ENCODE data around the gene TNRC18.

The TNRC18 gene

DNA sequence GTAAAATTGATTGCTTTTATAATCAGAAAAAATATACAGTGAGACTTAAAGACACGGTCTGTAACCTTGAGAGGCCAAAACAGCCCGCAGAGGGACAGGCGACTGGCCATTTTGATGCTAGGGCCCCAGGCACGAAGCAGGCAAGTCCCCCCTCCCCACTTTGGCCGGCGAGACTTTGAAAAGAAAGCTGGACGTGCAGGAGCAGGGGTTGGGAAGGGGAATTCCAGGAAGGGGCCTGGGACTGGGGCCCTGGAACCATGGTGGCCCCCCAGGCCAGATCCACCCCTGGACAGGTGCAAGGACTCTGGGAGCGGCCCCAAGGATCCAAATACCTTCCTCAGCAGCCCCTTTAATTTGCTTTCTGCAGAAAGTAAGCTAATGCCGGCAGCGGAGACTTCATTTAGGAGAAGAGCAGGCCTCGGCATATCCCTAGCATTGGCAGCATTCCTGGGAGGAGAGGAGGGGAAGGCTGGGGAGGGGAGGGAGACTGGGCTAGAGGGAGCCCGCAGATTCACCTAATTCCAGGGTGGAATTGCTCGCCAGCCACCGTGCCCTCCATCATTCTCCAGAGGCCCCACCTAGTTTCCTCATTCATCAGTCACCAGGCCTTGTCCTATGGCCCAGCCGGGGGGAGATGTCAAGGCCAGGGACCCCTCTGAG is 24.9 kb upstream of the TNRC18 start:
- no peak for DNase-seq

DNA sequence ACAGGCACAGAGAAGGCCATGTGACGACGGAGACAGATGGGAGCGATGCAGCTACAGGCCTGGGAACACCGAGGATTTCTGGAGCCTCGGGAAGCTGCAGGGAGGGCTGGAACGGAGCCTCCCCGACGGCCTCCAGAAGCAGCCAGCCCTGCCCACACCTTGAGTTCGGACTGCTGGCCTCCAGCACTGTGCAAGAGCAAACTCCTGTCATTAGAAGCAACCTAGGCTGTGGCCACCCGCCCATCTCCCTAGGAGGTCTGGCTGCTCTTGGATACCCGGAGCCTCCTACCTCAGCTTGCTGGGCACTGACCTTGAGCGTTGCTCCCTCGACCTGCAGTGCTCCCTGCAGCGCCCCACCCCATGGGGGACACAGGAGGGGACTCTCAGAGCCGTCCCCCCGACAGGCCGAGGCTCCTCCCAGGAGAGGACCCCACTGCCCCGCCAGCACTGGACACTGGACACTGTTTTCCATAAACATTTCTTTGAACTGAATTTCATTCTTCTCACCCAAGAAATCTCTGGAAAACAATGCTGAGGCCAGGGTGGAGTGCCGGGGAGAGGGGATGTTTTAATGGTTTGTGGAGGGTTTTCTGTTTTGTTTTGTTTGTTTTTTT is 22.5 kb upstream of the TNRC18 start:
- no peak for DNase-seq

- no peak for DNase-seq
Measured at GRCh38 chr7:5443678-5444077, 20.0 kb upstream of the TNRC18 start.

DNA sequence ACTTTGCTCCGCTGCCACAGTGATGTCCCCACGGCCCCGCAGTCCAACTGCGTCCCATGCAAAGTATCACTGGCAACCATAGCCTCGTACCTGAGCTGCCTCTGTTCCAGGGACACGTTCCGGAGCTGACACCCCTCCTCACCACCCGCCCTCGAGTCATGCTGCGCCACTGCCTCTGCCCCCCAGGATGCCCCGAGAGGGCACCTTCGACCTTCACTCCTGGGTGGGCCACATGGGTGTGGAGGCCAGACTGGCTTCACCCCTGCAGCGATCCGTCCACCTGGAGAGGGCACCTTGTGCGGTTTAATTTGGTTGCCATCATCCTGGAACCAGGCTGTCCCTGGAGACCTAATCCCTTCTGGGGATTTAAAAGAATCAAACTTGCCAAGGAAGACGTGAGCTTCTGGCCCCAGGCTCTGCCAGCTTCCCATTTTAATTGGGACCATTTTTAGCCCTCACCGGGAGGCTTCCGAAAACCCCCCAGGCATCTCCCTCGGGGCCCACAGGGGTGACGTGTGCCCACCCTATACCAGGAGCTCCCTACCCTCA is 19.2 kb upstream of the TNRC18 start:
- no peak for DNase-seq

- DNase-seq, result no peak
Measured at GRCh38 chr7:5441840-5442503, 18.3 kb upstream of the TNRC18 start.

GRCh38 chr7:5439572-5440496 is 16.2 kb upstream of the TNRC18 start:
- no peak for DNase-seq

GRCh38 chr7:5439209-5439571 is 15.6 kb upstream of the TNRC18 start:
- DNase-seq, result no peak

- no peak for DNase-seq
Measured at GRCh38 chr7:5437987-5438386, 14.4 kb upstream of the TNRC18 start.

- no peak for DNase-seq
Measured at GRCh38 chr7:5437348-5437892, 13.8 kb upstream of the TNRC18 start.

DNA sequence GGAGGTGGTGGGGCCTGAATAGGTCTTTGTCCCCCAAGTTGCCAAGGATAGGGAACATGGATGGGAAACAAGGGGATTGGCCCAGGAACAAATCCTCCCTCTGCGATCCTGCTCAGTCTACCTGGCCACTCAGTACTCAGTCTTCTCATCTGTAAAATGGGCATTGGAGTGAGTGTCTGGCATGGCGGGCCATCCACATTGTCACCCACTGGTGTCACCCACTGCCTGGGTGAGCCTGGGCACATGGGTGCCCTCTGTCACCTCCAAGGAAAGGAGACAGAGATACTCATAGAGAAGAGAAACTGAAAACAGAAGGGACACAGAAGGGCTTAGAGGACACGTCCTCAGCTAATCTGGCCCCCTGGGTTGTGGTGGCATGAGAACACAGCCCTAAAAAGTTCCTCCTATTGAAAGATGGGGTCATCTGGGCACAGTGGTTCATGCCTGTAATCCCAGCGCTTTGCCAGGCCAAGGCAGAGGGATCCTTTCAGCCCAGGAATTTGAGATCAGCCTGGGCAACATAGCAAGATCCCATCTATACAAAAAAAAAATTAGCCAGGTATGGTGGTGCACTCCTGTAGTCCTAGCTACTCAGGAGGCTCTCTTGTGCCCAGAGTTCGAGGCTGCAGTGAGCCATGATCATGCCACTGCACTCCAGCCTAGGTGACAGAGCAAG is 12.5 kb upstream of the TNRC18 start:
- DNase-seq, result no peak

GRCh38 chr7:5435291-5436002 is 11.8 kb upstream of the TNRC18 start:
- DNase-seq, result no peak

- no peak for DNase-seq
Measured at GRCh38 chr7:5433181-5433580, 9.5 kb upstream of the TNRC18 start.

DNA sequence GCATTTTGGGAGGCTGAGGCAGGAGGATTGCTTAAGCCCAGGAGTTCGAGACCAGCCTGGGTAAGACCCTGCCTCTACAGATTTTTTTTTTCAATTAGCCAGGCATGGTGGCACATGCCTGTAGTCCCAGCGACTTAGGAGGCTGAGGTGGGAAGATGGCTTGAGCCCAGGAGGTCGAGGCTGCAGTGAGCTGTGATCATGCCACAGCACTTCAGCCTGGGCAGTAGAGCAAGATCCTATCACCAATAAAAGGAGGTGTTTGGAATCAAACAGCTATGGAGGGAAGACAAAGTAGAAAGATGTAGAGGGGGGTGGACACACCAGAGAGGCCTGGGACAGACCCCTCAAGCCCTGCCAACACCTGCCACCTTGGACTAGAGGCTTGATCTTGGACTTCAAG is 9.1 kb upstream of the TNRC18 start:
- DNase-seq, result no peak

GRCh38 chr7:5431560-5432015 is 8.0 kb upstream of the TNRC18 start:
- no peak for DNase-seq

GRCh38 chr7:5430612-5430947 is 6.9 kb upstream of the TNRC18 start:
- no peak for DNase-seq

DNA sequence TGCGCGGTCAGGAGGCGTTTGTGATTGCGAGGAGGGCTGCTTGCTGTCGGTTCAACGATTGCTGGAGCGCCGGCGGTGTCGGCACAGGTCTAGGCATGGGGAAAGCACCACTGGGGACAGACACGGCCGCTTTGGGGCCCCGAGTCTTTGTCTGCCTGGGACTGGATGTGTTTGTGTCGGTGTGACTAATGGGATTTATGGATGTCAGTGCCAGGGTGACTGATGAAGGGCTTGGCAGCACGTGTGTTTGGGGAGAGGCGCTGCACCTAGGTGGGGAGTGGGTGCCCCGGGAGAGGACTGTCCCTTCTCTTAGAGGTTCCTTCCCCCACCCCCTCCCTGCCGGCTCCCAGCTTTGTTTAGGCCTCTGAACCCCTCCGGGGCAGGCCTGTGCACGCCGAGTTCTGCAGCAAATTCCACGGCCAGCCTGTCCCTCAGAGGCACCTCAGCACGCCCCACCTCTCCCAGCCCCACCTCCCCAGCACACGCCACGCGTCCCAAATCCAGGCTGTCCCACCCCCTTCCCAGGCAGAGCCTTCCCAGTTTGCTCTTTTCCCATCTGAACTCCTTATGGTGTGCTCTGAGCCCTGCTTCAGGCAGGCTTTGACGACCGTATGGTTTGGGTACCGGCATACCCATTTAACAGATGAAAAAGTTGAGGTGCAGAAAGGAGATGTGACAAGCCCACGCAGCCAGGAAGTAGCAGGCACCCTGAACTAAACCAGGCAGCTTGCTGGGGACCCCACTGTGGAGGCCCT is 6.4 kb upstream of the TNRC18 start:
- no peak for DNase-seq

GRCh38 chr7:5429253-5429856 is 5.7 kb upstream of the TNRC18 start:
- DNase-seq, result no peak

DNA sequence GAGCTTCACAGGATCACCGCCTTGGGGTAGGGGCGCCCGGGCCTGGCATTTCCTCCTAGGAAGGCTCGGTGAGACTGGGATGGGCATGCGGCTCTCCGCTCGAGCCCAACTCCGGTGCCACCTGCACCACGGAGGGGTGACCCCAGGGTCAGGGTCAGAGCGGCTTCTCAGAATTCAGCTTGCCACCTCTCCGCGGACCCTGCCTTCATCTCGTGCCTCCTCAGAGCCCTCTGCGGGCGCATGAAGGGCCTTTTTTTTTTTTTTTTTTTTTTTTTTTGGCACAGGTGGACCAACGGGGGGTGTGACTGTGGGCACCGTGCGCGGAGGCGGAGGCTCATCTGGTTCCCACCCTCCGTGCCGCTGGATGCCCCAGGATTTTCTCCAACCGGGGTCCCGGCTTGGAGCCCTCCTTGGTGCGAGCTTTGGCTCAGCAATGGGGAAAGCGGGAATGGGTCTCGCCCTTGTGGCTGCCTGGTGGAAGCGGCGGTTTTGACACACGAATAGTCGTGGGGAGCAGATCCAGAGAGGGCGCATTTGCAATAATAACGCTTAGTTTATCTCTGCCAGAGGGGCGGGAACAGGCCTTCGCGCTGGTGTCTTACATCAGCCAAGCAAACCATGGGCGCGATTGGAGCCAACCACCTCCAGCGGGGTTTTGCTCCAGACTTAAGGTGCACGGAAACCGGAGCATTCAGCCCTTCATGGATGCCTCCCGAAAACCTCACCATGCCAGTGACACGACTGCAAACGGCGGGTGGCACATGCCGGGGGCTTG is 5.0 kb upstream of the TNRC18 start:
- DNase-seq, result no peak

GRCh38 chr7:5426226-5426475 is 2.5 kb upstream of the TNRC18 start:
- no peak for DNase-seq
